Measurements from ENCODE around the gene FAM83F. TPM values are rescaled to one million over a fixed set of nuclear protein-coding genes. Genes with fewer than 3 reads are reported as not detected.
"Not testable (repeated sequence)": the region's sequence is repeated elsewhere in the genome, so short reads cannot be mapped to it uniquely, and the experiment has no call there.

The FAM83F gene
- total RNA-seq = 3.1 TPM
- 2.1 TPM for polyA plus RNA-seq

DNA sequence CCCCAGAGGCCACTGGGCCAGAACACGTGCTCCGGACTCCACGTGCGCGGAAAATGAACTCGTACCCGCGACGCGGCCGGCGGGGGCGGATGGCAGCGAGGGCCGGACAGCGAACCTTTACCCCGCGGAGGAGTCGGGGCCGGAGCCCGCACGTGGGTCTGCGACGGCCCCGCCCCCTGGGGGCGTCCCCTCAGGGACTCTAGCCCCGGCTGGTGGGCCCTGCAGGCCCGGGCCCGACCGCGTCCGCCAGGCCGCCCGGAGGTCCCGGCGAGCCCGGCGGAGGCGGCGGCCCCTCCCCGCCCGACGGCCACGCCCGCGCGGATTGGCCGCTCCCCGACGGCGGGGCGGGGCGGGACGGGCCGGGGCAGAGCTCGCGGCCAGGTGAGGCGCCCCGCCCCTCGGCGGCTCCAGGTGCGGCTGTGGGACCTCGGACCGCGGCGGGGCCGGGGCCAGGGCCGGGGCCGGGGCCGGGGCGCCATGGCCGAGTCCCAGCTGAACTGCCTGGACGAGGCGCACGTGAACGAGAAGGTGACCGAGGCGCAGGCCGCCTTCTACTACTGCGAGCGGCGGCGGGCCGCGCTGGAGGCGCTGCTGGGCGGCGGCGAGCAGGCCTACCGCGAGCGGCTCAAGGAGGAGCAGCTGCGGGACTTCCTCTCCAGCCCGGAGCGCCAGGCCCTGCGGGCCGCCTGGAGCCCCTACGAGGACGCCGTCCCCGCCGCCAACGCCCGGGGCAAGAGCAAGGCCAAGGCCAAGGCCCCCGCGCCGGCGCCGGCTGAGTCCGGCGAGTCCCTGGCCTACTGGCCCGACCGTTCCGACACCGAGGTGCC lies at the start of gene FAM83F:
Gene FAM83F (plus strand): TSS at position 389 of the 827 bp plus-strand sequence. CDS start 89 bp downstream, at position 478.
- H3K27ac ChIP-seq (ENCODE audit: low read depth) = peak within 1 kb of the TSS; percentile 31

DNA sequence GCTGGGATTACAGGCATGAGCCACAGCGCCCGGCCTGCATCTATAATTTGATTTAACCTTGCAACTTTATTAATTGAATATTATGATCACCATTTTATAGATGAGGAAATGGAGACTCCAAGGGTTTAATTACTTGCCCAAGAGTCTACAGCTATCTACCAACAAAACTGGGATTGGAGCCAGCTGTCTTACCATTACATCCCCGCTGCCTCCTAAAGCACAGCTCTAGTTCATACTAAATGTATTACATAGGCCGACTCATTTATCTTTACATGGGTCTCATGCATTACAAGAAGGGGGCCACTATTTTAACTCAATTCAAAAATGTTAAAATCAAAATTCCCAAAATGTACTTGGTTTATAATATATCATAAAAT lies 48.6 kb upstream of the FAM83F start:
- 92% methylated on average over 4 of the region's 4 CpGs for WGBS
- Histone ChIP-seq H3K27ac (ENCODE audit: low read depth) (no peak overlapping the region), H3K4me3 (ENCODE audit: low read depth, low read length) (no peak overlapping the region), H3K4me1 (ENCODE audit: insufficient read depth) (no peaks in the 10 kb centered on the region), H3K36me3 (ENCODE audit: insufficient read depth) (no peaks in the 10 kb centered on the region)
- no peak for DNase-seq (ENCODE audit: extremely low spot score)

More for the DNA sequence above, at the start of gene FAM83F:
- no peak for DNase-seq (ENCODE audit: extremely low spot score)
- no peaks in the 10 kb centered on the region for H3K4me1 ChIP-seq (ENCODE audit: insufficient read depth)
- H3K36me3 ChIP-seq (ENCODE audit: insufficient read depth) = no peaks in the 10 kb centered on the region
- 6% methylated on average over 115 of the region's 115 CpGs for WGBS
- H3K4me3 ChIP-seq (ENCODE audit: low read depth, low read length) = peak within 1 kb of the TSS; percentile 24

DNA sequence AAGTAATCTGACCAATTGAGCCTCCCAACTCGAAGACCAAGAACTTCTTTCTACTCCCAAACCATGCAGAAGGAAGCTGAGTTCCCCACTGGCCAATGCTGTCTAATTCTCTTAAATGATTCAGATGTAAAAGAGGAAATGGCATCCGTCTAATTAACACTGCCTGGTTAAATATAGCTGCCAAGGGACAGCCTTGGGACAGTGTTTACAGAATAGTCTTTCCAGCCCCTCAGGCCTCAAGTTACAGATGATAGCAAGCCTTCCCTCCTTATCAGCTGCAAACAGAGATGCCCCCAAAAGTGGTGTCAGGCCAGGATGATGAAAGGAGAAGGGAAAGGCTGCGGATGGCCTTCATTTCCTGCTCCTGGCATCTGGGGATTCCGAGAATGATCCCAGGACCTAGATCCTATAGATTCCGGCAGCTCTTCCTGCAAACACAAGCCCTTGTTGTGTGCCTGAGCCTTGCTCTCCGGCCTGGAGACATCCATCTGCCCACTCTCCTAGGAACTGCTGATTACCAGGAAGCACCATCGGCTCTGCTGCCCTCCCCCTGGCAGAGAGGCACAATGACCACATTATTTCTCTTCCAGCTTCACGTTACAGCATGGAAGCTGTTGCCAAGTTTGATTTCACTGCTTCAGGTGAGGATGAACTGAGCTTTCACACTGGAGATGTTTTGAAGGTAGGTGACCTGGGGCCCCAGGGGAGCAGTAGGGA lies 48.1 kb upstream of the FAM83F start:
- no peak overlapping the region for H3K27ac ChIP-seq (ENCODE audit: low read depth)
- 61% methylated on average over 8 of the region's 8 CpGs for WGBS
- H3K36me3 ChIP-seq (ENCODE audit: insufficient read depth) = no peaks in the 10 kb centered on the region
- DNase-seq (ENCODE audit: extremely low spot score) = no peak
- no peak overlapping the region for H3K4me3 ChIP-seq (ENCODE audit: low read depth, low read length)
- no peaks in the 10 kb centered on the region for H3K4me1 ChIP-seq (ENCODE audit: insufficient read depth)

DNA sequence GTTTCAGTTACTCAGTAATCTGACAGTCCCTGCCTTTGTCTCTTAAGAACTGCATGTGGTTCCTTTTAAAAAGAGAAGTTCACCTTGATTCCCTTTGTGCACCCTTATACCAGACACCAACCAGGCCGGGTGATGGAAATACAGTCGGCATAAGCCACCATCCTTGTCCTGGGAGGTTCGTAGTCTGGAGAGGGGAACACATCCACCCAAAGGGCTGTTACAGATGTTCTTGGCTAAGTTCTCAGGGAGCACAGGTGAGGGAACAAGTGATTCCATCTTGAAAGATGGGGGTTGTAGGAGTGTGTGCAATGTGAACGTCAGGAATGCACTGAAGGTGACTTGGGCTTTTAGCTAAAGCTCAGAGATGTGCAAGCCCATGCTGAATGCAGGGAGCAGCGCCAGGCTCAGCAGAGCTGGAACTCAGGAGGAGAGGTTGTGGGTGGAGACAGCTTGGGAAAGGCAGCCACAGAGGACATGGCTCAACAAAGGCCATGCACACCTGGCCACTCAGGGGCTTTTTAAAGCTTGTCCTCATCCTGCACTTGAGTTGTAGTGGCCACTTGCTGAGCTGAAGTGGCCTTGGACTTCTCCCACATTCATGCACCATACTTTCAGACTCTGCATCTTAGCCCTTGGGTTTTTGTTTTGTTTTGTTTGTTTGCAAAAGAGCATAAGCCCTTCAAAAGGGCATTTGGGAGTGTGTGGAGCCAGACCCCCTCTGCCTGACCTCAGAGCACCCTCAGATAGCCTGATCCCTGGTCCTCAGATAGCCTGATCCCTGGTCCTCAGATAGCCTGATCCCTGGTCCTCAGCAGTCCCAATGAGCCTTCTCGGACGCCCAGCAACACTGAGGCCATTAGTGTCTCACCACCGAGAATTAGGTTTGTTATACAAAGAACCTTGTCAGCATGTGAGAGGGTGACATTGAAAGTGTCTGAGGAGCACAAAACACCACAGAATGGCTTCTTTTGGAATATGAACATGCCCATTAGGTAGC lies 47.2 kb upstream of the FAM83F start:
- no peak for DNase-seq (ENCODE audit: extremely low spot score)
- no peaks in the 10 kb centered on the region for H3K36me3 ChIP-seq (ENCODE audit: insufficient read depth)
- no peak overlapping the region for H3K27ac ChIP-seq (ENCODE audit: low read depth)
- 91% methylated on average over 8 of the region's 8 CpGs for WGBS
- no peak overlapping the region for H3K4me3 ChIP-seq (ENCODE audit: low read depth, low read length)
- H3K4me1 ChIP-seq (ENCODE audit: insufficient read depth) = no peaks in the 10 kb centered on the region

DNA sequence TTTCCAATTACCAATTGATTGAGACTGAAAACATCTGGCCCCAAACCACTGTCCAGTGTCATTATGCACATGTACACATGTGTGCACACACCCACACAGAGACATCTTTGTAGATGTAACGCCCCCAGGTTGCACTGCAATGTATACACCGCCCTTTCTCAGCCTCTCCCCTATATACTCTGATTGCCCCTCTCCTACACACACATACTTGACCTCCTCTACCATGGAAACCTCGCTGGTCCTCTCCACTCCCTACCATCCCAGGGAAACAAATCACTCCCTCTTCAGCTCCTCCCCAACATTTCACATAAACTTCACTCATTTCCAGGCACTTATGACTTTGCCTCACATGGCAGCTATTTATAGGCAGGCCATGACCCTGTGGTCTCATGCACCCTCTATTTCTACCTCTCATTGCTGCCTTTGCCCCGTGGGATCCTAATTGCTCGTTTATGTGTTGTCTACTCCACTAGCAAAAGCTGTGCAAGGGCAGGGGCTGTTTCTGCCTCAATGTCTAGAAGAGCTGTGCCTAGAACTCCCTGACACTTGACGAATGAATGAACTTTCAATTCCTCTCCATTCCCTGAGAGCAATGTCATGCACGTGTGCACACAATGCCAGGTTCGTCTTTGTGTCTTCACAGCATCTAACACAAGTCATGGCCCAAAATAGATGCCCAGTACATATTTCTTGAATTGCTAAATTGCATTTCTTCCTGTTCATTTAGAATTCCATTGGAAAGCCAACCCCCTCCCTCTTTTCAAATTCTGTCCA lies 44.6 kb upstream of the FAM83F start:
- H3K36me3 ChIP-seq (ENCODE audit: insufficient read depth) = no peaks in the 10 kb centered on the region
- DNase-seq (ENCODE audit: extremely low spot score) = no peak
- no peak overlapping the region for H3K4me3 ChIP-seq (ENCODE audit: low read depth, low read length)
- 83% methylated on average over 8 of the region's 8 CpGs for WGBS
- H3K27ac ChIP-seq (ENCODE audit: low read depth) = no peak overlapping the region
- no peaks in the 10 kb centered on the region for H3K4me1 ChIP-seq (ENCODE audit: insufficient read depth)

DNA sequence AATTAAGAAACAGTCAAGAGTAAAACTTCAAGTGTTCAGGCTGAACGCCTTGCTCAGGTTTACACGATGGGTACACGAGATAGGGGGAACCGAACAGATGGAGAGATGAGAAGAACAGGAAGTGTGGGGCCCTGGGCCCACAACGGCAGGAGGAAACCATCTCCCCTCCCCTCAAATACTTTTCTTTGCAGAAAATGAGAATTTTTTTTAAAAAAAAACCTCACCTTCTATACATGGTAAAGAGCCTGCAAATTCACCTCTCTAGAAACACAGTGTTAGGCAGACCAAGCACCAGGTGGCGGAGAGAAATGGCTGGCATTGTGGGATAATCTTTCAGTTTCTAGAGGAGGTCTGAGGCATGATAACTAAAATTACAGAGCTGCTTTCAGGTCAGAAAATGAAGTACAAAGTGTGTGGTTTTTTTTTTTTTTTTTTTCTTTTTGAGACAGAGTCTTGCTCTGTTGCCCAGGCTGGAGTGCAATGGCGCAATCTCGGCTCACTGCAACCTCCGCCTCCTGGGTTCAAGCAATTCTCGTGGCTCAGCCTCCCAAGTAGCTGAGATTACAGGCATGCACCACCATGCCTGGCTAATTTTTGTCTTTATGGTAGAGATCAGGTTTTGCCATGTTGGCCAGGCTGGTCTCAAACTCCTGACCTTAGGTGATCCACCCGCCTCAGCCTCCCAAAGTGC lies 43.0 kb upstream of the FAM83F start:
- not testable (repeated sequence) for DNase-seq (ENCODE audit: extremely low spot score); H3K4me3 ChIP-seq (ENCODE audit: low read depth, low read length); H3K4me1 ChIP-seq (ENCODE audit: insufficient read depth); H3K36me3 ChIP-seq (ENCODE audit: insufficient read depth); H3K27ac ChIP-seq (ENCODE audit: low read depth)
- 78% methylated on average over 11 of the region's 11 CpGs for WGBS

DNA sequence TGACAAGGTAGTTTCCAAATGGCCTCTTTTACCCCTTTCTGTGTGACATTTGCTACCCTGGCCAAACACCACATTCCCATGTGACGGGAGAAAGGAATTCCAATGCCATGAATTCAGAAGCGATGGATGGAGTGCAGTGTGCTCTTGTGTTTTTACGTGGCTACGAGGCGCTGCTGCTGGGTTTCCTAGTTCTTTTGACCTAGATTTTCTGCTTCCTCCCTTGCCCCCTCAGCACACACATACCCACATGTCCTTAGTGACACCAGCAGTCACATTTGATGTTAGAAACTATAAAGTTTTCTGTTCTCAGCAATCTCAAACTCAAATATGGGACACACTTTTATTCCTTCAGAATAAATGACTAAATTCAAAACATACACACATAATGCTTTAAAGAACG lies 42.4 kb upstream of the FAM83F start:
- 92% methylated on average over 6 of the region's 6 CpGs for WGBS
- Histone ChIP-seq H3K27ac (ENCODE audit: low read depth) (no peak overlapping the region), H3K4me1 (ENCODE audit: insufficient read depth) (no peaks in the 10 kb centered on the region), H3K4me3 (ENCODE audit: low read depth, low read length) (no peak overlapping the region), H3K36me3 (ENCODE audit: insufficient read depth) (no peaks in the 10 kb centered on the region)
- DNase-seq (ENCODE audit: extremely low spot score) = no peak

DNA sequence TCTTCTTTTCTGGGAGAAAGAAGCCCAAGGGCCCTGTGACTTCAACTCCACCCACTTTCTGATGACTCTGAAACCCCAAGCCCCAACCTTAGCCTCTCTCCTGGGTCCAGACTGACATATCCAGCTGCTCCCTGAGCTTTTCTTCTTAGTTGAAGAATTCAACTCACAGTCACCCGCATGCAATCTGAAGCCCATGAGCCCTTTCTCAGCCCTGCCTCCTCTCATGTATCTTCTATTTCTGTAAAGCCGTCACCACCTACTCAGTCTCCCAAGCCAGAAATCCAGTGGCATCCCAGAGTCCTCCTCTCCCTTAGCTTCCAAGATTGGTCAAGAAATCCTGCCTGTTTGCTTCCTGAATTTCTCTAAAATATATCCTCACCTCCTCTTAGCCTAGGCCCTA lies 41.7 kb upstream of the FAM83F start:
- no peaks in the 10 kb centered on the region for H3K4me1 ChIP-seq (ENCODE audit: insufficient read depth)
- no peak overlapping the region for H3K27ac ChIP-seq (ENCODE audit: low read depth)
- no peak for DNase-seq (ENCODE audit: extremely low spot score)
- 72% methylated on average over 2 of the region's 2 CpGs for WGBS
- no peak overlapping the region for H3K4me3 ChIP-seq (ENCODE audit: low read depth, low read length)
- no peaks in the 10 kb centered on the region for H3K36me3 ChIP-seq (ENCODE audit: insufficient read depth)

DNA sequence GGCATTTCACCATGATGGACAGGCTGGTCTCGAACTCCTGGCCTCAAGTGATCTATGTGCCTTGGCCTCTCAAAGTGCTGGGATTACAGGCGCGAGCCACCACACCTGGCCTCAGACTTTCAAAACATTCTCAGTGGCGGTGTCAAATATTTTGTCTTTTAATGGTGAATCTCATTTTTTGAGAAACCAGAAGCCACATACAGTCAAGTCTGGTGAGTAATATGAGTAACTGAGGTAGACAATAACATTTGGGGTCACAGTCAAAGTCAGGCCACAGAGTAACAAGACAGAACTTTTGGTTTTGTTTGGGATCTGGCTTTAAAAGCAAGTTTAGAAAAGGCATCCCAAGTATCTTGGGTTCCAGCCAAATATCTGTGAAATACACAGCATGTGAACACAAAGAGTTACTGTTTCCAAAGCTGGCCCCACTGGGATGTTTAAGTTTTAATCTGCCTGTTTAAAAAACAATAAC lies 40.1 kb upstream of the FAM83F start:
- Histone ChIP-seq H3K27ac (ENCODE audit: low read depth) (no peak overlapping the region), H3K36me3 (ENCODE audit: insufficient read depth) (no peaks in the 10 kb centered on the region), H3K4me3 (ENCODE audit: low read depth, low read length) (no peak overlapping the region), H3K4me1 (ENCODE audit: insufficient read depth) (no peaks in the 10 kb centered on the region)
- WGBS = 88% methylated on average over 4 of the region's 4 CpGs
- DNase-seq (ENCODE audit: extremely low spot score) = no peak

DNA sequence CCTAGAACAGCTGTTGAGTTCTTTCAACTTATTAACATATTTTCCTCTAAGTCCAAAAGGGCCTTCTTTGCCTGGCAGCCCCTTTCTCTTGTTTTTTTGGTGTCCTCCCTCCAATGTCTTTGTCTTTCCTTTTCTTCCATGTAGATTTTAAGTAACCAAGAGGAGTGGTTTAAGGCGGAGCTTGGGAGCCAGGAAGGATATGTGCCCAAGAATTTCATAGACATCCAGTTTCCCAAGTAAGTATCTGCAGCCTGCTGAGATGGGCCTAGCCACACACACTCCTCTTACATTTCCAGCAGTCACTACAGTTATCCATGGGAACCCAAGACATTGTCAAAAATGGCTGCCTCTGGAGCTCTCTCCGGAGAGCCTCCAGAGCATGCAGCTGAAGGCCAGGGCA lies 39.1 kb upstream of the FAM83F start:
- no peak for DNase-seq (ENCODE audit: extremely low spot score)
- Histone ChIP-seq H3K4me1 (ENCODE audit: insufficient read depth) (no peaks in the 10 kb centered on the region), H3K36me3 (ENCODE audit: insufficient read depth) (no peaks in the 10 kb centered on the region), H3K27ac (ENCODE audit: low read depth) (no peak overlapping the region), H3K4me3 (ENCODE audit: low read depth, low read length) (no peak overlapping the region)
- 99% methylated on average over 2 of the region's 2 CpGs for WGBS

DNA sequence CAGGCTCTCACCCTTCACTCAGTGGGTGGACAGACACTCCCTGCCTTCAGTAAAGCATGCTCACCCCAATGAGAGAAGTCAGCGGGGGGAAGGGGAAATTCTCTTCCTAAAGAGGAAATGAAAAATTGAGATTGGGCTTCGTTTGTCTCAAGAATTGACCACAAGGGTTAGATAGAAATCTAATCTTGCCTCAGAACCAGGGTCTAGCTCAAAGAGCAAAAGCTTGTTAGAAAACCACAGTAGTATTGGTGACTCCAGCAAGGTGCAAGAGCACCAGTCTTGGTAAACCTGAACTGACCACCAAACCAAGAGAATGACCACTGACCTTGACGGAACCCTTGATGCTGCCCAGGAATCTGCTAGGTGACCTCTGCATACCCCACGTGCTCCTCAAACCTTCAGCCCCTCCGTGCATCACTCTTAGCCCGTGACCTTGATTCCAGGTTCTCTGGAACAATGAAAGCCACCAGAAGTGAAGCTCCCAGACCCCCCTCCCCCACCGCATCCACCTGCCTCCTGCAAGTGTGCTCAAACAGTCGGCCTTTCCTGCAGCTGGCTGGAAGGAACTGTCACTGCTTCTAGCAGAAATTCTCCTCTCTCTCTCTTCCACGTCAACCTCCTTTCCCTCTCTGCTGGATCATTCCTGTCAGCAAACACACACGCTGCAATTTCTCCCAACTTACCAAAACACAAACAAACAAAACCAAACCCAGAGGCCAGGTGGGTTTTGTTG lies 37.7 kb upstream of the FAM83F start:
- no peak overlapping the region for H3K4me3 ChIP-seq (ENCODE audit: low read depth, low read length)
- DNase-seq (ENCODE audit: extremely low spot score) = no peak
- H3K27ac ChIP-seq (ENCODE audit: low read depth) = no peak overlapping the region
- no peaks in the 10 kb centered on the region for H3K36me3 ChIP-seq (ENCODE audit: insufficient read depth)
- WGBS = 61% methylated on average over 10 of the region's 10 CpGs
- H3K4me1 ChIP-seq (ENCODE audit: insufficient read depth) = no peaks in the 10 kb centered on the region
